Activated CD8-positive, alpha-beta T cell treated with anti-CD3 and anti-CD28 coated beads for 36 hours (primary cell): ENCODE data around the gene SKI. TPM values are rescaled to one million over a fixed set of nuclear protein-coding genes. Genes with fewer than 3 reads are reported as not detected.
"Not testable (repeated sequence)": the region's sequence is repeated elsewhere in the genome, so short reads cannot be mapped to it uniquely, and the experiment has no call there.

Source experiments
- ATAC-seq: fragments of 200-7000 bp; cut with Tn5 transposase; one replicate; pipeline ENCODE4 v1.10.0; 2021; ENCODE audit warnings: mild to moderate bottlenecking, moderate library complexity
- CTCF ChIA-PET: fragments of 350-600 bp; sonication (Branson Sonifier 250); formaldehyde crosslinking; loops from one replicate; lab custom pipeline; 2021; ENCODE audit warnings: antibody characterized with exemption; lab: Charles Lee
- POLR2A ChIA-PET: fragments of 350-600 bp; sonication (Branson Sonifier 250); formaldehyde crosslinking; loops from one replicate; lab custom pipeline; 2021; ENCODE audit warnings: antibody characterized with exemption; lab: Charles Lee
- DNase-seq: peaks from one replicate; pipeline ENCODE4 v3.0.0-alpha.2; 2020
- H3K27ac Mint-ChIP-seq: one replicate; pipeline ENCODE4 v1.8.0; 2021; ENCODE audit warnings: mild to moderate bottlenecking, mixed read lengths
- H3K27me3 Mint-ChIP-seq: one replicate; pipeline ENCODE4 v1.8.0; 2021; ENCODE audit warnings: mixed read lengths
- H3K36me3 Mint-ChIP-seq: one replicate; pipeline ENCODE4 v1.8.0; 2021; ENCODE audit warnings: low read depth, mixed read lengths
- H3K4me1 Mint-ChIP-seq: one replicate; pipeline ENCODE4 v1.8.0; 2021; ENCODE audit warnings: low read depth, mixed read lengths
- H3K4me3 Mint-ChIP-seq: one replicate; pipeline ENCODE4 v1.8.0; 2021; ENCODE audit warnings: mild to moderate bottlenecking, moderate library complexity, mixed read lengths
- H3K9me3 Mint-ChIP-seq: one replicate; pipeline ENCODE4 v1.8.0; 2021; ENCODE audit warnings: mixed read lengths
- CTCF ChIP-seq: fragments of 200-600 bp; IDR thresholded peaks from one replicate; pipeline ENCODE4 v1.8.0; 2022; ENCODE audit warnings: antibody characterized with exemption, mild to moderate bottlenecking
- intact Hi-C: fragments of 100-400 bp; cut with micrococcal nuclease; formaldehyde crosslinking; loops from one replicate; pipeline ENCODE4 v1.10.0; 2022
- total RNA-seq, 2 experiments: library from RNA; stranded (reverse); gene quantifications; one replicate each; pipeline ENCODE4 v1.2.3, GENCODE V29; 2021

Gene SKI
- total RNA-seq, 2 experiments from 2014 or later, result 27.5 to 28.3 TPM

GRCh38 chr1:2258996-2259395 is 30.9 kb downstream of the SKI start:
- TF ChIP-seq CTCF, result no peak
- no peaks in the 10 kb centered on the region for H3K9me3 Mint-ChIP-seq
- peaks cover 45% of the 10 kb centered on the region for H3K4me1 Mint-ChIP-seq
- CTCF ChIA-PET, result interaction anchor here (0.9 to 1.8 kb wide), 6 partner anchors 10 to 70 kb away, joined by 3 to 6 read pairs (median 4); partner anchors contain the start of gene FAAP20
- intact Hi-C loops, result loop anchor here (5.0 kb wide), 1 partner anchor 43 kb away; no protein-coding TSS in a partner anchor
- H3K4me3 Mint-ChIP-seq, result peak overlapping the region; percentile 35
- DNase-seq (peak; percentile 88), ATAC-seq (peak; percentile 31)
- H3K27ac Mint-ChIP-seq, result peak overlapping the region; percentile 90
- H3K36me3 Mint-ChIP-seq, result peaks cover 11% of the 10 kb centered on the region
- POLR2A ChIA-PET, result interaction anchor here (0.8 to 1.4 kb wide), 3 partner anchors 11 to 63 kb away, joined by 3 read pairs; no protein-coding TSS in a partner anchor
- H3K27me3 Mint-ChIP-seq, result no peaks in the 10 kb centered on the region

GRCh38 chr1:2259668-2260402 is 31.7 kb downstream of the SKI start:
- intact Hi-C loops, result loop anchor here (5.0 kb wide), 1 partner anchor 42 kb away; no protein-coding TSS in a partner anchor
- no peak overlapping the region for H3K4me3 Mint-ChIP-seq
- H3K27ac Mint-ChIP-seq, result peak overlapping the region; percentile 90
- no peak for TF ChIP-seq CTCF
- H3K36me3 Mint-ChIP-seq, result peaks cover 11% of the 10 kb centered on the region
- peaks cover 45% of the 10 kb centered on the region for H3K4me1 Mint-ChIP-seq
- H3K27me3 Mint-ChIP-seq, result no peaks in the 10 kb centered on the region
- H3K9me3 Mint-ChIP-seq, result no peaks in the 10 kb centered on the region
- ChIA-PET POLR2A (interaction anchor here (0.8 to 1.4 kb wide), 3 partner anchors 10 to 64 kb away, joined by 3 read pairs; no protein-coding TSS in a partner anchor), CTCF (interaction anchor here (0.9 to 1.6 kb wide), 5 partner anchors 9 to 122 kb away, joined by 3 to 8 read pairs (median 4); no protein-coding TSS in a partner anchor)
- ATAC-seq (no peak), DNase-seq (no peak)

GRCh38 chr1:2260470-2260869 is 32.4 kb downstream of the SKI start:
- H3K27me3 Mint-ChIP-seq, H3K4me3 Mint-ChIP-seq, POLR2A ChIA-PET, DNase-seq, ATAC-seq, H3K9me3 Mint-ChIP-seq, intact Hi-C loops: not testable (repeated sequence)
- Mint-ChIP-seq H3K36me3 (peaks cover 11% of the 10 kb centered on the region), H3K4me1 (peaks cover 51% of the 10 kb centered on the region), H3K27ac (peak overlapping the region; percentile 90)
- CTCF ChIA-PET, result interaction anchor here (0.6 to 1.6 kb wide), 5 partner anchors 15 to 348 kb away, joined by 3 to 8 read pairs (median 3); no protein-coding TSS in a partner anchor

- TF ChIP-seq CTCF, result no peak
- CTCF ChIA-PET, result interaction anchor here (0.6 to 1.6 kb wide), 5 partner anchors 14 to 348 kb away, joined by 3 to 8 read pairs (median 3); no protein-coding TSS in a partner anchor
- Mint-ChIP-seq H3K4me1 (peaks cover 54% of the 10 kb centered on the region), H3K27me3 (no peaks in the 10 kb centered on the region), H3K4me3 (no peak overlapping the region), H3K27ac (no peak overlapping the region), H3K9me3 (no peaks in the 10 kb centered on the region), H3K36me3 (peaks cover 11% of the 10 kb centered on the region)
- DNase-seq, result no peak
- ATAC-seq, result no peak
- intact Hi-C loops, result no loop called here
- POLR2A ChIA-PET, result interaction anchor here (0.8 kb wide), 1 partner anchor 34 kb away, joined by 3 read pairs; no protein-coding TSS in a partner anchor
These were observed 32.8 kb downstream of the SKI start for GRCh38 chr1:2260917-2261316.

- H3K27me3 Mint-ChIP-seq, ATAC-seq, H3K4me3 Mint-ChIP-seq, DNase-seq, H3K9me3 Mint-ChIP-seq, intact Hi-C loops: not testable (repeated sequence)
- Mint-ChIP-seq H3K36me3 (peaks cover 11% of the 10 kb centered on the region), H3K4me1 (peaks cover 62% of the 10 kb centered on the region), H3K27ac (peak overlapping the region; percentile 38)
- ChIA-PET POLR2A (interaction anchor here (0.8 kb wide), 1 partner anchor 34 kb away, joined by 3 read pairs; no protein-coding TSS in a partner anchor), CTCF (interaction anchor here (0.8 to 1.6 kb wide), 3 partner anchors 13 to 120 kb away, joined by 3 to 8 read pairs (median 4); no protein-coding TSS in a partner anchor)
These were observed 33.6 kb downstream of the SKI start for GRCh38 chr1:2261476-2262395.
